A673 (cell line): ENCODE results near the gene MAML2. TPM values are rescaled to one million over a fixed set of nuclear protein-coding genes. Genes with fewer than 3 reads are reported as not detected.
A peak's percentile ranks its signal among the peaks of the same experiment; 100 is the strongest.

Source experiments
- BruUV-seq: library from RNA; stranded (reverse); fragments of 400-500 nt; replicated peaks from 2 replicates; lab custom pipeline; 2021; lab: Mats Ljungman, UMichigan
- CTCF ChIA-PET: fragments of 300-600 bp; sonication (Branson Sonifier 250); formaldehyde crosslinking; loops from one replicate; lab custom pipeline; 2022; ENCODE audit warnings: antibody characterized with exemption; lab: Charles Lee
- POLR2A ChIA-PET: fragments of 300-600 bp; sonication (Branson Sonifier 250); formaldehyde crosslinking; loops from one replicate; lab custom pipeline; 2022; ENCODE audit warnings: antibody characterized with exemption; ENCODE audit not compliant: low non-redundant PET; lab: Charles Lee
- DNase-seq: peaks from one replicate; pipeline ENCODE4 v3.0.0-alpha.2; 2015; ENCODE audit warnings: low spot score
- H3K27ac ChIP-seq: fragments of 200-600 bp; sonication (generic); 2 replicates; pipeline ENCODE4 v1.5.1; 2016; ENCODE audit warnings: mixed run types, low read depth, mild to moderate bottlenecking, mixed read lengths, antibody characterized with exemption, low read length; ENCODE audit not compliant: poor library complexity, severe bottlenecking
- H3K27me3 ChIP-seq: fragments of 200-600 bp; sonication (generic); replicated peaks from 2 replicates; pipeline ENCODE4 v1.6.1; 2017; ENCODE audit warnings: mixed run types, low read depth, mild to moderate bottlenecking, mixed read lengths, antibody characterized with exemption, low read length; ENCODE audit not compliant: insufficient read depth, poor library complexity
- H3K36me3 ChIP-seq: fragments of 200-600 bp; sonication (generic); 2 replicates; pipeline ENCODE4 v1.6.1; 2016; ENCODE audit warnings: mixed run types, mild to moderate bottlenecking, mixed read lengths, antibody characterized with exemption, low read length; ENCODE audit not compliant: insufficient read depth, poor library complexity, severe bottlenecking
- H3K4me1 ChIP-seq: fragments of 200-600 bp; sonication (generic); 2 replicates; pipeline ENCODE4 v1.6.1; 2017; ENCODE audit warnings: mixed run types, mild to moderate bottlenecking, mixed read lengths, antibody characterized with exemption, low read length; ENCODE audit not compliant: insufficient read depth, poor library complexity, severe bottlenecking
- H3K4me3 ChIP-seq: fragments of 200-600 bp; sonication (generic); 2 replicates; pipeline ENCODE4 v1.5.1; 2016; ENCODE audit warnings: low read depth, mixed run types, mild to moderate bottlenecking, mixed read lengths, low read length; ENCODE audit not compliant: poor library complexity, severe bottlenecking
- H3K9me3 ChIP-seq: fragments of 200-600 bp; sonication (generic); 2 replicates; pipeline ENCODE4 v1.6.1; 2016; ENCODE audit warnings: mixed run types, low read depth, mild to moderate bottlenecking, mixed read lengths, antibody characterized with exemption, low read length; ENCODE audit not compliant: poor library complexity, severe bottlenecking
- EZH2 ChIP-seq: fragments of 200-600 bp; sonication (generic); IDR thresholded peaks from 2 replicates; pipeline ENCODE4 v1.6.1; 2017; ENCODE audit warnings: borderline replicate concordance, low read depth, mild to moderate bottlenecking, mixed read lengths, antibody characterized with exemption, low read length; ENCODE audit not compliant: poor library complexity, severe bottlenecking
- intact Hi-C: fragments of 100-400 bp; cut with micrococcal nuclease; formaldehyde crosslinking; loops from one replicate; pipeline ENCODE4 v1.10.0; 2022; ENCODE audit not compliant: unreplicated experiment
- total RNA-seq: library from RNA; stranded (reverse); gene quantifications from 2 replicates; pipeline ENCODE4 v1.2.3, GENCODE V29; 2021
- TF ChIP-seq, protein P1 (sequence below): fragments of 300-800, 200-600 bp; sonication (generic); conservative IDR thresholded peaks from 2 replicates; pipeline ENCODE4 v1.5.1; 2017; ENCODE audit warnings: low read depth, mild to moderate bottlenecking, antibody characterized with exemption, low read length, moderate library complexity, mixed read lengths

Gene MAML2
- total RNA-seq, 1 experiment from 2014 or later = 6.4 TPM

DNA sequence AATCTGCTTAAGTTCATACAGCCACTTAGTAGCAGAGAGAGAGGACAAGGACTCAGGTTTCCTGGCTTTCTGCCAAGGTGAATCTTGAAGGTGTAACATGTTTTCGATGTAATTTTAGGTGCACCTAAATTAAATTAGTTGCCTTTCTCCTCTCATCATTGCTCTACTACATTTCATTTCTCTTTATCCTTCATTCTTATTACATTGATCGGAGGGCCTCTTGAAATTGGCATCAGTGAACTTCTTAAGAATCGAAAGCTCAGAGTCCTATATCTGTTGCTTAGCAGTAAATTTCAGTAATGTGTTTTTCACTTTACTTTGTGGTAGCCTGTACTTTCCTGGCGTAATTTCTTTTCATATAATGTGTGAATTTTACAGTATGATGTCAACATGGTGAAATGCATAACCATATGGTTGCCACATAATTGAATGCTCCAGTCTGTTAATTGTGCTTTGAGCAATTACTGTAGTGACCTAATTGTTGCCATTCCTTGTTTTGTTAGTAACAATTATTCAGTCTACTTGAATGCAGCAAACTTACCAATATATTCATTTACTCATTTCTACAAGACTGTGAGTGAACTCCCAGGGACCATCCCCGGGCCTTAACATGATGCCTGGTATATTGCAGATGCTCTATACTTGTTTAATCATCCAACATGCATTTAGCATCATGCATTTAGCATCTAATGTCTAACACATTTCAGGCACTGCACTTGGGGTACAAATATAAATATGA lies 138.1 kb downstream of the MAML2 start:
- no peak overlapping the region for H3K4me3 ChIP-seq
- H3K27me3 ChIP-seq = no peaks in the 10 kb centered on the region
- no TSS peak for BruUV-seq
- no peaks in the 10 kb centered on the region for H3K36me3 ChIP-seq
- POLR2A ChIA-PET = no interaction called here
- intact Hi-C loops = loop anchor here (5.0 kb wide), 1 partner anchor 38 kb away; no protein-coding TSS in a partner anchor
- no peak for DNase-seq
- peaks cover 78% of the 10 kb centered on the region for H3K4me1 ChIP-seq
- H3K9me3 ChIP-seq = no peaks in the 10 kb centered on the region
- peak overlapping the region; percentile 8 for H3K27ac ChIP-seq
- TF ChIP-seq, protein P1, sequence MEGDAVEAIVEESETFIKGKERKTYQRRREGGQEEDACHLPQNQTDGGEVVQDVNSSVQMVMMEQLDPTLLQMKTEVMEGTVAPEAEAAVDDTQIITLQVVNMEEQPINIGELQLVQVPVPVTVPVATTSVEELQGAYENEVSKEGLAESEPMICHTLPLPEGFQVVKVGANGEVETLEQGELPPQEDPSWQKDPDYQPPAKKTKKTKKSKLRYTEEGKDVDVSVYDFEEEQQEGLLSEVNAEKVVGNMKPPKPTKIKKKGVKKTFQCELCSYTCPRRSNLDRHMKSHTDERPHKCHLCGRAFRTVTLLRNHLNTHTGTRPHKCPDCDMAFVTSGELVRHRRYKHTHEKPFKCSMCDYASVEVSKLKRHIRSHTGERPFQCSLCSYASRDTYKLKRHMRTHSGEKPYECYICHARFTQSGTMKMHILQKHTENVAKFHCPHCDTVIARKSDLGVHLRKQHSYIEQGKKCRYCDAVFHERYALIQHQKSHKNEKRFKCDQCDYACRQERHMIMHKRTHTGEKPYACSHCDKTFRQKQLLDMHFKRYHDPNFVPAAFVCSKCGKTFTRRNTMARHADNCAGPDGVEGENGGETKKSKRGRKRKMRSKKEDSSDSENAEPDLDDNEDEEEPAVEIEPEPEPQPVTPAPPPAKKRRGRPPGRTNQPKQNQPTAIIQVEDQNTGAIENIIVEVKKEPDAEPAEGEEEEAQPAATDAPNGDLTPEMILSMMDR = no peak
- TF ChIP-seq EZH2 = no peak
- CTCF ChIA-PET = no interaction called here

DNA sequence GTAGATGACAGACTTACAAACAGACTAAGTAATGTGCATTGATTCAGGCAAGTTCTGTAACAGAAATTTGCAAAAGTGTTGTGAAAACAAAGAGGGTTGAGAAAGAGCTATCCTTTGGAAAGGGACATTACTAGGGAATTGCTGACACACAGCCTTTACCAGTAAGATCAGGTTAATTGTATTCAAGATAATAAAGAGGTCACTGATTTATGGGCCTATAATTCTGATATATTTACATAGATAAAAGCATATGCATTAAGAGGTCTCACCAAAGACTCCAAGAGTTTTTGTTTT lies 138.7 kb downstream of the MAML2 start:
- Histone ChIP-seq H3K4me3 (no peak overlapping the region), H3K4me1 (peaks cover 79% of the 10 kb centered on the region), H3K27ac (peak overlapping the region; percentile 12), H3K36me3 (no peaks in the 10 kb centered on the region), H3K27me3 (no peaks in the 10 kb centered on the region), H3K9me3 (no peaks in the 10 kb centered on the region)
- CTCF ChIA-PET = no interaction called here
- intact Hi-C loops = no loop called here
- DNase-seq = no peak
- BruUV-seq = no TSS peak
- TF ChIP-seq, protein P1 = no peak
- TF ChIP-seq EZH2 = no peak
- POLR2A ChIA-PET = no interaction called here

DNA sequence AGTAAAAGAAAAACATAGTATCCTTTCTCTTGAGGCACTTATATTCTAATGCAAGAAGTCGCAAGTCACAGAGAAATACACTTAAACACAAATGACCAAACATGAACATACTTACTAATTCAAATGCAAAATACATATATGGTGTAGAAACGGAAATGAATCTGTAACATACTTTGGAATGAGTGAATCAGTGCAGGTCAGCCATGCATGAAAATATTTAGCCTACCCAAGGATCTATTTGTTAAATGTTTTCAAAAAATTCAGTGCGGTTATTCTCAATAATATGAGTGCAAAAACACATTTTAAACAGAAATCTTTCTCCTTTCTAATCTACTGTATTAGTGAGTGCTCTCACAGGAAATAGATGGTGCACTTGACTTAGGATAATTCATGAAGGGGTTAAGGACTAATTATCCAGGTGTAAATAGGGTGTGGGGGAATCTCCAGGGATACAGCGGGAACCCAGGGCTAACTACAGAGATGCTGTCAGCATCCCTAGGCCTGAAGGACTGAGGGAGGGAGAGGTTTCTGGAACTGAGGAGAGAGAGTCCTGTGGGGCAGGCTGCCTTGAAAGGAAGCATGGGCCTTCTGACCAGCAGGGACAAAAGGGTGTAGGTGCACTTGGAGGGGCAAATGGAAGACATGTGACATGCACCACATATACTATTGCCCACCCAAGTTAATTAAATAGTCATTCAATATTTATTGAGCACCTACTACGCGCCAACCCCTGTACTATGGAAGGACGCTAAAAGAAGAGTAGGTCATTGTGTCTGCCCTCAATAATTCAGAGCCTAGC lies 139.2 kb downstream of the MAML2 start:
- no TSS peak for BruUV-seq
- intact Hi-C loops = no loop called here
- CTCF ChIA-PET = no interaction called here

More for the DNA sequence above, 139.2 kb downstream of the MAML2 start:
- TF ChIP-seq, protein P1 = no peak
- no peak for TF ChIP-seq EZH2
- Histone ChIP-seq H3K36me3 (no peaks in the 10 kb centered on the region), H3K4me1 (peaks cover 76% of the 10 kb centered on the region), H3K4me3 (no peak overlapping the region), H3K27ac (peak overlapping the region; percentile 12), H3K9me3 (no peaks in the 10 kb centered on the region), H3K27me3 (no peaks in the 10 kb centered on the region)
- DNase-seq = no peak
- POLR2A ChIA-PET = no interaction called here
